ENCODE results near the gene CLIC2.

Gene CLIC2

GRCh38 chrX:155262970-155263754 lies 71.3 kb downstream of the CLIC2 start:
- DNase-seq (ENCODE audit: low read depth) = no peak

GRCh38 chrX:155259752-155260151 lies 74.7 kb downstream of the CLIC2 start:
- no peak for DNase-seq (ENCODE audit: low read depth)

- DNase-seq (ENCODE audit: low read depth) = no peak
Observed at GRCh38 chrX:155251391-155251790, 83.0 kb downstream of the CLIC2 start.

GRCh38 chrX:155247497-155247896 lies 86.9 kb downstream of the CLIC2 start:
- no peak for DNase-seq (ENCODE audit: low read depth)

- no peak for DNase-seq (ENCODE audit: low read depth)
Observed at GRCh38 chrX:155246748-155247147, 87.7 kb downstream of the CLIC2 start.

GRCh38 chrX:155242300-155242699 lies 92.1 kb downstream of the CLIC2 start:
- DNase-seq (ENCODE audit: low read depth) = no peak

- DNase-seq (ENCODE audit: low read depth) = no peak
Observed at GRCh38 chrX:155237719-155238118, 96.7 kb downstream of the CLIC2 start.

- no peak for DNase-seq (ENCODE audit: low read depth)
Observed at GRCh38 chrX:155235891-155236290, 98.5 kb downstream of the CLIC2 start.

GRCh38 chrX:155231163-155231562 lies 103.3 kb downstream of the CLIC2 start:
- no peak for DNase-seq (ENCODE audit: low read depth)

All from stimulated activated CD8-positive, alpha-beta memory T cell treated with anti-CD3 and anti-CD28 coated beads, Interleukin-12 subunit alpha, Interleukin-12 subunit beta, amount 100 ng/mL, for 4 hours (primary cell).